Left lobe of liver (tissue), 1 donor: ENCODE measurements around the gene FOXM1. TPM values are rescaled to one million over a fixed set of nuclear protein-coding genes. Genes with fewer than 3 reads are reported as not detected.

Experiments
- total RNA-seq: library from RNA; stranded (reverse); gene quantifications from one replicate; pipeline ENCODE4 v1.2.1, GENCODE V29; 2021
- donor health status: DM: no; HTN: yes; CAD: no.

The FOXM1 gene
- total RNA-seq, 1 donor from 2014 or later, result 0.86 TPM

Other genes starting within 250 kb of the FOXM1 start
- gene FKBP4, start 82.2 kb downstream of the FOXM1 start, total RNA-seq, result 50.4 TPM
- gene ITFG2, start 64.5 kb downstream of the FOXM1 start, total RNA-seq, result 14.6 TPM
- gene NRIP2, start 42.1 kb downstream of the FOXM1 start, total RNA-seq, result 0.15 TPM
- gene TEX52, start 20.1 kb downstream of the FOXM1 start, total RNA-seq, result not detected
- 1.8 TPM for gene RHNO1, start within 50 bp of the FOXM1 start, total RNA-seq
- 2.7 TPM for gene TULP3, start 13.7 kb upstream of the FOXM1 start, total RNA-seq
- gene TEAD4, start 82.2 kb upstream of the FOXM1 start, total RNA-seq, result 1.6 TPM
- 43.7 TPM for gene TSPAN9, start 200.2 kb upstream of the FOXM1 start, total RNA-seq